ENCODE data around the gene ZEB1. TPM values are rescaled to one million over a fixed set of nuclear protein-coding genes. Genes with fewer than 3 reads are reported as not detected.
A peak's percentile ranks its signal among the peaks of the same experiment; 100 is the strongest.

Gene ZEB1
- total and polyA plus RNA-seq, 4 experiments from 2014 or later: 19.1 to 70.6 (median 50.0) TPM

DNA sequence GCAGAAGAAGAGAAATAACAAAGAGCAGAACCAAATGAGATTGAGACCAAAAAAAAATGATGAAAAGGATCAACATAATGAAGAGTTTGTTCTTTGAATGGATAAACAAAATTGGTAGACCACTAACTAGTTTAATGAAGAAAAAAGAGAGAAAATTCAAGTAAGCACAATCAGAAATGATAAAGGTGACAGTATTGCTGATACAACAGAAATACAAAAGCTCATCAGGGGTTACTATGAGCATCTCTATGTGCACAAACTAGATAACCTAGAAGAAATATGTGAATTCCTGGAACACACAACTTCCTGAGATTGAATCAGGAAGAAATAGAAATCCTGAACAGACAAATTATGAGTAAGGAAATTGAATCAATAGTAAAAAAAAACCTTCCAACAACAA is 157.1 kb downstream of the ZEB1 start:
- Histone ChIP-seq H3K4me3 (ENCODE audit: low read length in 2 of 2) (no peak overlapping the region), H3K9me3 (ENCODE audit: control insufficient read depth in 1 of 2, low read length in 2 of 2) (peaks cover 0 to 2% of the 10 kb centered on the region in 2 donors), H3K27me3 (ENCODE audit: insufficient read depth, low read length) (no peaks in the 10 kb centered on the region), H3K27ac (ENCODE audit: low read depth, low read length) (no peak overlapping the region), H3K36me3 (ENCODE audit: insufficient read depth, low read length) (no peaks in the 10 kb centered on the region), H3K4me1 (ENCODE audit: insufficient read depth, low read length) (peaks cover 9% of the 10 kb centered on the region)
- Mint-ChIP-seq H3K4me3 (peak overlapping the region in 1 of 8 donors; percentile 33), H3K4me1 (peaks cover 20 to 43% (median 26%) of the 10 kb centered on the region in 4 donors), H3K36me3 (peaks cover 12 to 17% of the 10 kb centered on the region in 2 donors), H3K27me3 (no peaks in the 10 kb centered on the region), H3K27ac (peak overlapping the region in 3 of 7 donors; percentile 10 to 35 (median 19)), H3K9me3 (peaks cover 0 to 22% (median 15%) of the 10 kb centered on the region in 8 donors)
- ChIA-PET POLR2A (ENCODE audit: partially characterized antibody) (no interaction called here), CTCF (ENCODE audit: partially characterized antibody) (no interaction called here)
- intact Hi-C loops (cut with micrococcal nuclease): no loop called here
- DNase-seq: no peak

DNA sequence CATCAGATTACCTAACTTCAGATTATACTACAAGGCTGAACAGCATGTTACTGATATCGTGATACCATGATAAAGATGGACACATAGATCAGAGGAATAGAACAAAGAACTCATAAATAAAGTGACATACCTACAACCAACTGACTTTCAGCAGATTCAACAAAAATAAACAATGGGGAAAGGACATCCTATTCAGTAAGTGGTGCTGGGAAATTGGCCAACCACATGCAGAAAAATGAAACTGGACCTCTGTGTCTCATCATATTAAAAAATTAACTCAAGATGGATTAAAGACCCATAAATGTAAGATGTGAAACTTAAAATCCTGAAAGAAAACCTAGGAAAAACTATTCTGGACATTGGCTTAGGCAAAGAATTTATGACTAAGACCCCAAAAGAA is 158.6 kb downstream of the ZEB1 start:
- H3K27me3 ChIP-seq (ENCODE audit: insufficient read depth, low read length): no peaks in the 10 kb centered on the region
- ChIA-PET POLR2A (ENCODE audit: partially characterized antibody) (no interaction called here), CTCF (ENCODE audit: partially characterized antibody) (no interaction called here)
- peak overlapping the region in 4 of 7 donors; percentile 4 to 55 (median 17) for H3K27ac Mint-ChIP-seq
- H3K4me1 Mint-ChIP-seq: peaks cover 20 to 43% (median 26%) of the 10 kb centered on the region in 4 donors
- H3K4me3 ChIP-seq (ENCODE audit: low read length in 2 of 2): no peak overlapping the region
- peaks cover 9% of the 10 kb centered on the region for H3K4me1 ChIP-seq (ENCODE audit: insufficient read depth, low read length)
- no peaks in the 10 kb centered on the region for H3K27me3 Mint-ChIP-seq
- DNase-seq: no peak
- no peak overlapping the region for H3K27ac ChIP-seq (ENCODE audit: low read depth, low read length)
- H3K9me3 Mint-ChIP-seq: peaks cover 0 to 21% (median 14%) of the 10 kb centered on the region in 8 donors
- intact Hi-C loops (cut with micrococcal nuclease): no loop called here
- H3K36me3 Mint-ChIP-seq: peaks cover 14 to 17% of the 10 kb centered on the region in 2 donors
- peaks cover 0 to 2% of the 10 kb centered on the region in 2 donors for H3K9me3 ChIP-seq (ENCODE audit: control insufficient read depth in 1 of 2, low read length in 2 of 2)
- no peaks in the 10 kb centered on the region for H3K36me3 ChIP-seq (ENCODE audit: insufficient read depth, low read length)
- no peak overlapping the region for H3K4me3 Mint-ChIP-seq

DNA sequence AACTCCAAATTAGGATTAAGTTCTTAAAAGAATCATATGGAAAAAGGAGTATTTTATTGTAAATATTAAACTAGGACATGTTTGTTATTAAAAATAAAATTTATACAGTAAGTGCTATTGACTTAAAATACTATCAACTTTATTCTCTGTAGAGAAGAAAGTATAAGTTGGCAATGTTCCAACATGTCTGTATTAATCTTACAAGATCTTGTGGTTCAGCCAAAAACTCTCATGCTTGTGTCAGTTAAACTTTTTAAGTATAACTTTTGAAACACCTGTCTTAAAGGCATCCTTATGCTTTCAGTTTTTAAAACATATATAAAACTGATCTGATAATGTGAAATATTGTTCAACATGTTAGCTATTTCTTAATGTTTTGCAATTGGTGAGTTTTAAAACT is 160.7 kb downstream of the ZEB1 start:
- Mint-ChIP-seq H3K4me3 (no peak overlapping the region), H3K36me3 (peaks cover 14 to 23% of the 10 kb centered on the region in 2 donors), H3K27me3 (no peaks in the 10 kb centered on the region), H3K9me3 (peaks cover 0 to 19% (median 12%) of the 10 kb centered on the region in 8 donors), H3K27ac (no peak overlapping the region), H3K4me1 (peaks cover 22 to 43% (median 27%) of the 10 kb centered on the region in 4 donors)
- ChIA-PET CTCF (ENCODE audit: partially characterized antibody) (no interaction called here), POLR2A (ENCODE audit: partially characterized antibody) (no interaction called here)
- Histone ChIP-seq H3K4me1 (ENCODE audit: insufficient read depth, low read length) (peaks cover 9% of the 10 kb centered on the region), H3K36me3 (ENCODE audit: insufficient read depth, low read length) (no peaks in the 10 kb centered on the region), H3K4me3 (ENCODE audit: low read length in 2 of 2) (no peak overlapping the region), H3K9me3 (ENCODE audit: control insufficient read depth in 1 of 2, low read length in 2 of 2) (peaks cover 0 to 2% of the 10 kb centered on the region in 2 donors), H3K27me3 (ENCODE audit: insufficient read depth, low read length) (no peaks in the 10 kb centered on the region), H3K27ac (ENCODE audit: low read depth, low read length) (no peak overlapping the region)
- intact Hi-C loops (cut with micrococcal nuclease): no loop called here
- DNase-seq: peak in 4 of 5 donors; percentile 5 to 18 (median 14)

DNA sequence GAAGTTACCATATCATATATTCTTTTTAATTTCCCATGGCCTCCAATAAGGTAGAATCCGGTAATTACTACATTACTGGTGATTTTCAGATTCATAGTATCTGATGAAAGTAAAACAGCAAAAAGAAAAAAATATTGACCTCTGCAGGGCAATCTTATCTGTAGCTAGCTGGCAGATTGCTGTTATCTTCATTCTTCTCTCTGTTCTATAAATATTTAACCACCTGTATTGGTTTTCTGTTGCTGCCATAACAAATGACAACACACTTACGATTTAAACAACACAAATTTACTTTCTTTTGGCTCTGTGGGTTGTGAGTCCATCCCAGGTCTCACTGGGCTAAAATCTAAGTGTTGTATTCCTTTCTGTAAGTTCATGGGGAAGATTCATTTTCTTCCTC is 164.5 kb downstream of the ZEB1 start:
- Mint-ChIP-seq H3K36me3 (peaks cover 12 to 16% of the 10 kb centered on the region in 2 donors), H3K9me3 (peaks cover 0 to 8% (median 1%) of the 10 kb centered on the region in 8 donors), H3K4me1 (peaks cover 3 to 13% (median 10%) of the 10 kb centered on the region in 4 donors), H3K27ac (peak overlapping the region in 1 of 7 donors; percentile 32), H3K4me3 (no peak overlapping the region), H3K27me3 (no peaks in the 10 kb centered on the region)
- CTCF ChIA-PET (ENCODE audit: partially characterized antibody): interaction anchor here (1.0 kb wide), 1 partner anchor 451 kb away, joined by 3 read pairs; no protein-coding TSS in a partner anchor
- no peak overlapping the region for H3K4me3 ChIP-seq (ENCODE audit: low read length in 2 of 2)
- no peak overlapping the region for H3K27ac ChIP-seq (ENCODE audit: low read depth, low read length)
- no peak for DNase-seq
- H3K9me3 ChIP-seq (ENCODE audit: control insufficient read depth in 1 of 2, low read length in 2 of 2): no peaks in the 10 kb centered on the region
- peaks cover 8% of the 10 kb centered on the region for H3K4me1 ChIP-seq (ENCODE audit: insufficient read depth, low read length)
- POLR2A ChIA-PET (ENCODE audit: partially characterized antibody): no interaction called here
- no peaks in the 10 kb centered on the region for H3K36me3 ChIP-seq (ENCODE audit: insufficient read depth, low read length)
- intact Hi-C loops (cut with micrococcal nuclease): no loop called here
- no peaks in the 10 kb centered on the region for H3K27me3 ChIP-seq (ENCODE audit: insufficient read depth, low read length)

DNA sequence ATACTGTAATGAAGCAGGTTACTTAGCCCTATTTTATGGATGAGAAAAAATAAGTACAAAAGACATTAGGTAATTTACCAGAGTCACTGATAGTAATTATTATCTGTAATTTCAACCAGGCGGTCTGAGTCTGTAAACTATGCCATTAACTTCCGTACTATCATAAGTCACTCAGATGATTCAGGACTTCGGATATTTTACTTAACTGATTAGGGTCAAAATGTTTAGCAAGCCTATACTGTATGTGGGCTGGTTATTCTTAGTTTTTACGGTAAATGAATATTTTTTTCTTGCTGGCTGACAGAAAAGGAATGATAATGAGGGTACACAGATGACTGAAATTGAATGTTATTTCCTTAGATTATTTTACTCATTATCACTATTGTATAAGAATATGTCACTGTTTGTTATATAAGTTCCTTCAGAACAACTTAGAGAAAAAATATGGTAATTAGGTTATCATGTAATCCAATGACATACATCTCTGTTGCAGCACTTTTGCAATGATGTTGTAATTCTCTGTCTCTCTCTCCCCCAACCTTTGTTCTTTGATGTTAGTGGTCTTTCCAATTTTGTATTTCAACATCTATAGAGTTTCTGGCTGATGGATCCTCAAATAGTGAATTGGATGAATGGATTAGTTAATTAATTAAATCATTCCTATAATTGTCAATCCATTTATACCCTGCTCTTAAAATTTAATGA is 165.6 kb downstream of the ZEB1 start:
- Histone ChIP-seq H3K27ac (ENCODE audit: low read depth, low read length) (no peak overlapping the region), H3K36me3 (ENCODE audit: insufficient read depth, low read length) (no peaks in the 10 kb centered on the region), H3K27me3 (ENCODE audit: insufficient read depth, low read length) (no peaks in the 10 kb centered on the region), H3K9me3 (ENCODE audit: control insufficient read depth in 1 of 2, low read length in 2 of 2) (no peaks in the 10 kb centered on the region), H3K4me1 (ENCODE audit: insufficient read depth, low read length) (no peaks in the 10 kb centered on the region), H3K4me3 (ENCODE audit: low read length in 2 of 2) (no peak overlapping the region)
- peaks cover 0 to 6% (median 3%) of the 10 kb centered on the region in 4 donors for H3K4me1 Mint-ChIP-seq
- intact Hi-C loops (cut with micrococcal nuclease): no loop called here
- no peak overlapping the region for H3K4me3 Mint-ChIP-seq
- H3K9me3 Mint-ChIP-seq: peaks cover 0 to 18% (median 2%) of the 10 kb centered on the region in 8 donors
- no peaks in the 10 kb centered on the region for H3K27me3 Mint-ChIP-seq
- no peak for DNase-seq
- peaks cover 15 to 16% of the 10 kb centered on the region in 2 donors for H3K36me3 Mint-ChIP-seq
- CTCF ChIA-PET (ENCODE audit: partially characterized antibody): interaction anchor here (1.0 kb wide), 1 partner anchor 452 kb away, joined by 3 read pairs; no protein-coding TSS in a partner anchor
- no peak overlapping the region for H3K27ac Mint-ChIP-seq
- POLR2A ChIA-PET (ENCODE audit: partially characterized antibody): no interaction called here

DNA sequence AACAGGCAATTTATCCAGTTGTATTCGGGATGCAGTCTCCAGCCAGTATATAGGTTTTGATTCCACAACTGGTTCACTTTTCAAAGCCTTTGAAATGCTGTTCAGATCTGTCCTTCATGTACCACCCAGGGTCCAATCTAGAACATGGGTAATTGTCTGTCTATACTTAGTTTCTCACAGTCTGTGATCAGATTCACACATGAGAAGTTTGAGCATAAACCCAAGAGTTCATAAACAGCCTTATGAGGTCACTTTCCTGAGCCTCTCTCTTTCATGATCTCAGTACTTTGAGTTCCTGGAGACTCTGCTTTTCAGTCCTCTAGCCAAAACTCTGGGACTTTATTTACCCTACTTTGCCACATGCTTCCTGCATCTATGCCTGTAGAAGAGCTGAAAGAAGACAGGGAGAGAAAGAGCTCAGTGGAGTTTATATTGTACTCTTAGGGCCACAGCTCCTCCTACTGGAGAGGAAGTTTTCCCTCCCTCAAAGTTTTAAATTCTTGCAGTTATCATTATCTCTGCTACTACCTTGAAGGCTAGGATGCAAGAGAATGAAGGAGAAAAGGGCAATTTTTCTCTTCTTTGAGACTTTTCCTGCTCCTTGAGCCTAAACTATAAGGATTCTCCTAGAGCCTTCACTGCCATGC is 172.0 kb downstream of the ZEB1 start:
- Mint-ChIP-seq H3K4me1 (peaks cover 0 to 5% (median 2%) of the 10 kb centered on the region in 4 donors), H3K27me3 (no peaks in the 10 kb centered on the region), H3K36me3 (peaks cover 11% of the 10 kb centered on the region in 2 donors), H3K9me3 (peaks cover 0 to 27% (median 3%) of the 10 kb centered on the region in 8 donors), H3K27ac (no peak overlapping the region), H3K4me3 (no peak overlapping the region)
- no peaks in the 10 kb centered on the region for H3K4me1 ChIP-seq (ENCODE audit: insufficient read depth, low read length)
- ChIA-PET POLR2A (ENCODE audit: partially characterized antibody) (interaction anchor here (1.3 kb wide), 1 partner anchor 707 kb away, joined by 9 read pairs; no protein-coding TSS in a partner anchor), CTCF (ENCODE audit: partially characterized antibody) (interaction anchor here (0.7 to 1.3 kb wide), 13 partner anchors 15 to 742 kb away, joined by 3 to 28 read pairs (median 4); partner anchors contain the start of gene ZNF438)
- intact Hi-C loops (cut with micrococcal nuclease): loop anchor here (1.0 to 2.0 kb wide), 2 partner anchors 408 to 707 kb away; no protein-coding TSS in a partner anchor
- H3K9me3 ChIP-seq (ENCODE audit: control insufficient read depth in 1 of 2, low read length in 2 of 2): no peaks in the 10 kb centered on the region
- no peaks in the 10 kb centered on the region for H3K27me3 ChIP-seq (ENCODE audit: insufficient read depth, low read length)
- no peaks in the 10 kb centered on the region for H3K36me3 ChIP-seq (ENCODE audit: insufficient read depth, low read length)
- no peak overlapping the region for H3K27ac ChIP-seq (ENCODE audit: low read depth, low read length)
- DNase-seq: peak in 4 of 5 donors; percentile 23 to 39 (median 30)
- no peak overlapping the region for H3K4me3 ChIP-seq (ENCODE audit: low read length in 2 of 2)

DNA sequence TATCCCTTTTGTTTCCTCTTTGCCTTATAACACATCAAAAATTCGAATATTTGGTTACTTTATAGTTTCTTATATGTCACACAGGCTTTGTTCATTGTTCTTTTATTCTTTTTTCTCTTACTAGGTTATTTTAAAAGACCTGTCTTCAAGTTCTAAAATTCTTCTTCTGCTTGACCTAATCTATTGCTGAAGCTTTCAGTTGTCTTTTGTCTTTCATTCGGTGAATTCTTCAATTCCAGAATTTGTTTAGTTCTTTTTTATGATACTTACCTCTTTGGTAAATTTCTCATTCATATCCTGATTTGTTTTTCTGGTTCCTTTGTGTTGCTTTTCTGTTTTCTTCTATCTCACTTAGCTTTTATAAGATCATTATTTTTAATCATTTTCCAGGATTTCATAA is 188.4 kb downstream of the ZEB1 start:
- POLR2A ChIA-PET (ENCODE audit: partially characterized antibody): no interaction called here
- CTCF ChIA-PET (ENCODE audit: partially characterized antibody): no interaction called here
- peaks cover 3 to 15% (median 5%) of the 10 kb centered on the region in 4 donors for H3K4me1 Mint-ChIP-seq
- intact Hi-C loops (cut with micrococcal nuclease): no loop called here
- H3K9me3 ChIP-seq (ENCODE audit: control insufficient read depth in 1 of 2, low read length in 2 of 2): peaks cover 0 to 9% of the 10 kb centered on the region in 2 donors
- H3K36me3 Mint-ChIP-seq: peaks cover 70 to 75% of the 10 kb centered on the region in 2 donors
- H3K27me3 Mint-ChIP-seq: no peaks in the 10 kb centered on the region
- no peak for DNase-seq
- no peak overlapping the region for H3K4me3 ChIP-seq (ENCODE audit: low read length in 2 of 2)
- no peaks in the 10 kb centered on the region for H3K27me3 ChIP-seq (ENCODE audit: insufficient read depth, low read length)
- no peak overlapping the region for H3K27ac ChIP-seq (ENCODE audit: low read depth, low read length)
- peaks cover 15% of the 10 kb centered on the region for H3K36me3 ChIP-seq (ENCODE audit: insufficient read depth, low read length)
- peaks cover 5 to 49% (median 37%) of the 10 kb centered on the region in 8 donors for H3K9me3 Mint-ChIP-seq
- no peak overlapping the region for H3K4me3 Mint-ChIP-seq
- no peak overlapping the region for H3K27ac Mint-ChIP-seq
- no peaks in the 10 kb centered on the region for H3K4me1 ChIP-seq (ENCODE audit: insufficient read depth, low read length)
